ENCODE results near the gene RAB7B.

The RAB7B gene

GRCh38 chr1:205974712-205975111, 28.5 kb downstream of the RAB7B start:
- no peak for DNase-seq (ENCODE audit: low read depth in 1 of 2, low spot score in 1 of 2)

- DNase-seq (ENCODE audit: low read depth in 1 of 2, low spot score in 1 of 2), result no peak
These were observed 29.6 kb downstream of the RAB7B start for GRCh38 chr1:205973377-205974232.

GRCh38 chr1:205972491-205973168, 30.6 kb downstream of the RAB7B start:
- DNase-seq (ENCODE audit: low read depth in 1 of 2, low spot score in 1 of 2), result no peak

DNA sequence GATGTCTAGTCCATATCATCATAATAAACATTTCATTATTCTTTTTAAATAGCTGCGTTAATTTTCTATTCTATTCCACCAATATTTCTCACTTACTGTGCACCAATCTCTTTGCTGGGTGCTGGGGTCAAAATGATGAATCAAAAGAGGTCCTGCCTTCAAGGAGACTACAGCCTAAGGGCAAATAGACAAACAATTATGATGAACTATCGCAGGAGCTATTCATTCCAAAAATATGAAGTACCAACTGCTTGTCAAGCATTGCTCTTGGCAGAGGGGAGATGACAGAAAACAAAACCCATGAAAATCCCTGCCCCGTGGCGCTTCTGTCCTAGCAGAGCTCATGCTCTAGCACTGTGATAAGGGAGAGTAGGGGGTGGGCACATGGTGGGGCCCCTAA, 31.1 kb downstream of the RAB7B start:
- no peak for DNase-seq (ENCODE audit: low read depth in 1 of 2, low spot score in 1 of 2)

DNA sequence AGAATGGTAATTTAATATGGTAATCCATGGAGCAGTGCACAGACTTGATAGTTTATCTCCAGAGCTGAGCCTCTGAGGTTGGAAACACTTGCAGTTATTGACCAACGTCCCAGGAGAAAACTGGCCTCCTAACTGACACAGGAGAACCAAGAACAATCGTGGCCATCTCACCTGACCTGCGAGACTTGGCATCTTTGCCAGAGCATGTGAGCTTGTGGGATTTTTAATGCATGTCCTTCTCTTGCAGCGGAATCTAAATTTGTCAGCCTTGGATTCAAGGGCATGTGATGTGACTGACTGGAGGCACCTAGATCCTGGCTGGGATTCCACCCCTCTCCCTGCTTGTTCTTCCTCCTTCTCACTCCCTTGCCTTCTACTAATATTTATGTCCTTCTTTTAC, 32.1 kb downstream of the RAB7B start:
- DNase-seq (ENCODE audit: low read depth in 1 of 2, low spot score in 1 of 2), result no peak

DNA sequence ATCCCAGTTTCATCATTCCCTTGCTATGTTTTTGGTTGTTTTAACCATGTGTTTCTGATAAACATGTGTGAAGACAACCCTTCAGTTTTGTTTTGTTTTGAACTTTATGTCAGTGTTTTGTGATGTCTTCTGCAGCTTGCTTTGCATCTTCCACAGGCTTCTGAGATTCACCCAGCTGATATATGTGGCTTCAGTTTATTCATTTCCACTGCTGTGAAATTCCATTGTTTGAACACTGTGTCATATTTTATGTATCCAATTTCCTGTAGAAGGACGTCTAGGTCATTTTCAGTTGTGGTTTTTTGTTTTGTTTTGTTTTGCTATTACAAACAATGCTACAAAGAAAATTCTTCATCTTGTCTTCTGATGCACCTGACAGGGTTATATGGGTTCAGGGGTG, 32.7 kb downstream of the RAB7B start:
- no peak for DNase-seq (ENCODE audit: low read depth in 1 of 2, low spot score in 1 of 2)

GRCh38 chr1:205969229-205969628, 34.0 kb downstream of the RAB7B start:
- no peak for DNase-seq (ENCODE audit: low read depth in 1 of 2, low spot score in 1 of 2)

- no peak for DNase-seq (ENCODE audit: low read depth in 1 of 2, low spot score in 1 of 2)
These were observed 35.5 kb downstream of the RAB7B start for GRCh38 chr1:205967554-205968335.

- no peak for DNase-seq (ENCODE audit: low read depth in 1 of 2, low spot score in 1 of 2)
These were observed 37.9 kb downstream of the RAB7B start for GRCh38 chr1:205965036-205965884.

- DNase-seq (ENCODE audit: low read depth in 1 of 2, low spot score in 1 of 2), result no peak
These were observed 39.6 kb downstream of the RAB7B start for GRCh38 chr1:205963352-205964155.

- no peak for DNase-seq (ENCODE audit: low read depth in 1 of 2, low spot score in 1 of 2)
These were observed 40.4 kb downstream of the RAB7B start for GRCh38 chr1:205962821-205963221.

DNA sequence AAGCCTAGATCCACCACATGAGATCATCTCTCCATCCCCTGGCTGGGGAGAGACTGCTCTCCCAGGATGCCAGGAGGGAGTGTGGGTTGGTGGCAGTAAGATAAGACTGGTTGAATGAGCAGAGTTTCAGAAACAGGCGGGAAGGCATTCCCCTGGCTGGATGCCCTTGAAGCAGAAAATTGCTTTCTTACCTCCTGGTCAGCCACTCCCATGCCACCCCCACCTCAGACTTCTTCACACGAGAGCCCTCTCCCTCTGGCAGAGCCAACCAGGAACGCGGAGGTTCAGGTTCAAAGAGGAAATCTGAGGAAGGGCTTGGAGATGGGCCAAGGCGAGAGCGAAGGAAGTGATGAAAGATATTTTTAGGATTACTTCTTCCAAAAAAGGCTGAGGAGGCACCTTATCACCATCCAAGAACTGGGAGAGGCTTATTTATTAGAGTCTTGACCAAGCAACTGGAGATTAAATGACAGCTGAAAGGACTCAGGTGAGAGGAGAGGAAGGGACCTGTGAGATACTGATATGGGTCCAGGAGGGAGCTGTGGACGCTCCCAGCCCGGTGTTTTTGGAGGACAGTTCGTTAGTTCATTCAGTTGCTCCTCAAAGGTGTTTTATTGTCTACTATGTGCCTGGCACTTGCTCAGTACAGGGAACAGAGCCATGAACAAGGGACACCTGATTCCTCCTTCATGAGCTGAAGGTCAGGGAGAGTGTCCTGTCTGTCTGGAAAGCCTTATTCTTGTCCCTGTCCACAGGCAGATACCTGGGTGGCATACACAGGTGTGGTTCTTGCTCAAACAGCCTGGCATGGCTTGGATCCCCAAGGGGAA, 41.0 kb downstream of the RAB7B start:
- no peak for DNase-seq (ENCODE audit: low read depth in 1 of 2, low spot score in 1 of 2)

DNA sequence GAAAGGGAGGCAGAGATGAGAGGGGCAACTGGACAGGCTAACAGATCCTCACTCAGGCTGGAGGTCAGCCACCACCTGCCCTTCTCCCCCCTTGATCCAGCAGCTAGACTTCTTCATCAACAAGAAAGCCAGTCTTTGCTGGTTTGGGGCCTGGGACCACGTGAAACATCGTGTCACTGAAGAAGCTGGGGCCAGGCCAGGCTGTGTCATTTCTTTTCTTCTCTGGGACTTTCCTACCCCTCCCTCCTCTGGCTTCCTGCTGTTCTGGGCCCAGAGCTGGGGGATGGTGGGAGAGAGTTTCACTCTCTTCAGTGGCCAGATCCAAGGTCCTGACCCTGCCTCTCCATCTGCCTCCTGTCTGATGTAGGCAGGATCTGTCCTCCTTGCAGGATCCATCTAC, 41.8 kb downstream of the RAB7B start:
- DNase-seq (ENCODE audit: low read depth in 1 of 2, low spot score in 1 of 2), result no peak

- no peak for DNase-seq (ENCODE audit: low read depth in 1 of 2, low spot score in 1 of 2)
These were observed 43.4 kb downstream of the RAB7B start for GRCh38 chr1:205959789-205960188.

DNA sequence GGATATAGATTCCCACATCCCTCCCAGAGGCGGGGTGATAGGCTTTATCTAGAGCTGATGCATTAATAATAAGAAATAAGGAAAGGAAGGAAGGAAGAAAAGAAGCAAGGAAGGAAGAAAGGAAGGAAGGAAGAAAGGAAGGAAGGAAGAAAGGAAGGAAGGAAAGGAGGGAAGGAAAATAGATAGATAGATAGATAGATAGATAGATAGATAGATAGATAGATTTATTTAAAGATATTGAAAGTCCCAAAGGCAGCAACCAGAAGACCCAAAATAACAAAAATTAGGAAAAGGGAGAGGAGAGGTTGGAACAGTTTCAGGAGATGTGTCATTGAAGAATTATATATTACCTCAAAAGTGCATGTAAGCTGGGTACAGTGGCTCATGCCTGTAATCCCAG, 47.7 kb downstream of the RAB7B start:
- DNase-seq (ENCODE audit: low read depth in 1 of 2, low spot score in 1 of 2), result no peak

- DNase-seq (ENCODE audit: low read depth in 1 of 2, low spot score in 1 of 2), result no peak
These were observed 48.3 kb downstream of the RAB7B start for GRCh38 chr1:205954819-205955404.

DNA sequence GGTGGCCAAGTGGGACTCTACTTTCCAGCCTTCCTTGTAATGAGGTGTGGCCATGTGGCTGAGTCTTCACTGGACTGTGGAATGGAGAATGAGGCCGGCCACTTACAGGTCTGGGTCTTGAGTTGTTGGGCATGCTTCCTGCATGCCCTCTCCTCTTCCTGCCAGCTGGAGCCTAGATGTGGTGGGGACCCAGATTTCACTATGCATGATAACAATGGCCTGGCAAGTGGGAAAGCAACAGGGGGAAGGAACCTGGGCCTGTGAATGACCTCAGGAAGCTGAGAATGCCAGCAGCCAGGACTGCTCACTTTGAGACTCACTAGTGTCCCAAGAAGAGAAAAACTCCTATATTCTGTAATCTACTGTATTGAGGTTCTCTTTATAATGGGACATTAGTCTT, 51.4 kb downstream of the RAB7B start:
- DNase-seq (ENCODE audit: low read depth in 1 of 2, low spot score in 1 of 2), result no peak

- no peak for DNase-seq (ENCODE audit: low read depth in 1 of 2, low spot score in 1 of 2)
These were observed 52.2 kb downstream of the RAB7B start for GRCh38 chr1:205950826-205951549.
